Upper lobe of left lung (tissue), 4 donors: ENCODE data around the gene RUNX1.

ENCODE experiments used
- CTCF ChIP-seq, 6 experiments: fragments of 450-650 bp in 4 of 6; fragments of 200-600 bp in 2 of 6; sonication (generic) in 2 of 6; IDR thresholded peaks; one replicate each; pipeline ENCODE4 v1.5.1; 2016 to 2019; ENCODE audit warnings: antibody characterized with exemption in 6 of 6
- POLR2AphosphoS5 ChIP-seq, 2 donors: sonication (generic); formaldehyde crosslinking; IDR thresholded peaks; one replicate each; pipeline ENCODE4 v1.5.1; 2017; ENCODE audit warnings: antibody characterized with exemption in 2 of 2

- TF ChIP-seq CTCF (IDR thresholded peaks at IDR 0.05) (no peak), POLR2AphosphoS5 (IDR thresholded peaks at IDR 0.05) (no peak)
These were observed 278.5 kb downstream of the RUNX1 start for GRCh38 chr21:34770576-34770975.
